Adipocyte (in vitro differentiated cells): ENCODE results near the gene SERINC5.
"Not testable (repeated sequence)": the region's sequence is repeated elsewhere in the genome, so short reads cannot be mapped to it uniquely, and the experiment has no call there.

Source experiments
- DNase-seq: peaks from one replicate; pipeline ENCODE4 v3.0.0-alpha.2; 2015; ENCODE audit warnings: low read depth
- H3K27me3 ChIP-seq: replicated peaks from 2 replicates; pipeline ENCODE4 v1.7.0; 2013; ENCODE audit warnings: mild to moderate bottlenecking, low read length, moderate library complexity; ENCODE audit not compliant: control insufficient read depth, insufficient read depth
- H3K36me3 ChIP-seq: 2 replicates; pipeline ENCODE4 v1.7.0; 2013; ENCODE audit warnings: low read length, mild to moderate bottlenecking, moderate library complexity; ENCODE audit not compliant: control insufficient read depth, insufficient read depth, severe bottlenecking
- H3K4me1 ChIP-seq: 2 replicates; pipeline ENCODE4 v1.7.0; 2013; ENCODE audit warnings: mild to moderate bottlenecking, low read length, moderate library complexity; ENCODE audit not compliant: control insufficient read depth, insufficient read depth
- H3K4me3 ChIP-seq: 2 replicates; pipeline ENCODE4 v1.7.0; 2013; ENCODE audit warnings: mild to moderate bottlenecking, low read length, moderate library complexity
- H3K9ac ChIP-seq: 2 replicates; pipeline ENCODE4 v1.7.0; 2013; ENCODE audit warnings: mild to moderate bottlenecking, low read length, moderate library complexity
- H3K9me3 ChIP-seq: 2 replicates; pipeline ENCODE4 v1.7.0; 2013; ENCODE audit warnings: mild to moderate bottlenecking, low read length, moderate library complexity; ENCODE audit not compliant: control insufficient read depth

Gene SERINC5

GRCh38 chr5:80193401-80193800 is 62.4 kb downstream of the SERINC5 start:
- Histone ChIP-seq H3K9me3 (no peaks in the 10 kb centered on the region), H3K4me1 (peaks cover 24% of the 10 kb centered on the region), H3K36me3 (no peaks in the 10 kb centered on the region), H3K27me3 (no peaks in the 10 kb centered on the region), H3K4me3 (peak overlapping the region; percentile 18), H3K9ac (no peak overlapping the region)
- no peak for DNase-seq

DNA sequence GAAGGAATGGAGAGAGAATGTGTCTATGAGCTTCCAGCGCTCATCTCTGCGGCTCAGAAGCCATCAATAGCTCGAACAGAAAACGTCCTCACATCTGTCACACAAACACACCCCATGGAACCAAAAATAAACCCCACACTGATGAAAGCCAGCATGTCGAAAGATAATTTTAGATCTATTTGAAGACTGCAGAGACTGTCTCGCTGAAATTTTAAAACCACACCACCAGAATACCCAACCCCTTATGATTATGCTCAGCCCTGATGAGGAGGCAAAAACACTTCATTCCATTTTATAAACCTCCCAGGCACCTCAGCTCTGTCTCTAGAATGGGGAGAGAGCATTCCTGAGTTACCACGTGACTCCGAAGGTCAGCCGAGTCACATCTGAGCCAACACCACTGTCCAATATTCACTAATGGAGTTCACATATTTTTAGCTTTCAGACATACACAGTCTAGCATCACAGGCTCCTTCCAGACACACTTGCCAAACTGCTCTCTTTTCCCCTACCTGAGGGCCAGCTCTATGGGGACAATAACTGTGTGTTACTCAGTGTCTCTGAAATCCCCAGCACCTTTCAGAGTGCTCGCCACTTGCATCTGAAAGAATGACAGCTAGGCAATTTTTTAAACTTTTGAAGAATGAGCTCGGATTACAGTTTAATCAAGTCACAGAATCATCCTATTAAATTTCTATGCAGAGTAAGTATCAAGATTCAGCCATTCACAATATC is 63.2 kb downstream of the SERINC5 start:
- H3K27me3 ChIP-seq, result no peaks in the 10 kb centered on the region
- no peak overlapping the region for H3K9ac ChIP-seq
- peak overlapping the region; percentile 18 for H3K4me3 ChIP-seq
- DNase-seq, result peak; percentile 17
- no peaks in the 10 kb centered on the region for H3K9me3 ChIP-seq
- no peaks in the 10 kb centered on the region for H3K36me3 ChIP-seq
- peaks cover 24% of the 10 kb centered on the region for H3K4me1 ChIP-seq

GRCh38 chr5:80191991-80192398 is 63.9 kb downstream of the SERINC5 start:
- Histone ChIP-seq H3K4me1 (peaks cover 28% of the 10 kb centered on the region), H3K27me3 (no peaks in the 10 kb centered on the region)
- no peak for DNase-seq

GRCh38 chr5:80191397-80191796 is 64.5 kb downstream of the SERINC5 start:
- Histone ChIP-seq H3K4me1 (peaks cover 33% of the 10 kb centered on the region), H3K9me3 (no peaks in the 10 kb centered on the region), H3K9ac (no peak overlapping the region), H3K36me3 (no peaks in the 10 kb centered on the region), H3K4me3 (no peak overlapping the region), H3K27me3 (no peaks in the 10 kb centered on the region)
- no peak for DNase-seq

More at GRCh38 chr5:80191991-80192398, 63.9 kb downstream of the SERINC5 start:
- H3K4me3 ChIP-seq, result no peak overlapping the region
- no peaks in the 10 kb centered on the region for H3K9me3 ChIP-seq
- no peaks in the 10 kb centered on the region for H3K36me3 ChIP-seq
- no peak overlapping the region for H3K9ac ChIP-seq

DNA sequence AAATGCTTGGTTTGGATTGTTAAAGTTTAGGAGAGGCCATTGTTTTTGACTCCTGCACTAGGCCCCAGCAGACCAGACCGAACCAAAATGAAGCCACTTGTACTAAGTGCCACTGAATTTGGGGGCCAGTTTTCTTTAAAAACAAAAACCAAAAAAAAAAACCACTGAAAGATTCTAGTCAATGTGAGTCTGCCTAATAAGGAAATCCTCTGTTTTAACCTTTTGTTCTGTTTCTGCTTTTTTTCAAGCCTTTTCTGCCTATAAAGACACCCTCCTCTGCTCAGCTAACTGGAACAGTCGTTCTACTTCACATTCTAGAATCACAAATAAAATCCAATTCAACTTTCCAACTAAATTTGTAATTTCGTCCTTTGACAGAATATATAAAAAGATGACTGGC is 64.9 kb downstream of the SERINC5 start:
- no peak overlapping the region for H3K9ac ChIP-seq
- H3K36me3 ChIP-seq, result no peaks in the 10 kb centered on the region
- no peak for DNase-seq
- no peak overlapping the region for H3K4me3 ChIP-seq
- no peaks in the 10 kb centered on the region for H3K9me3 ChIP-seq
- peaks cover 34% of the 10 kb centered on the region for H3K4me1 ChIP-seq
- no peaks in the 10 kb centered on the region for H3K27me3 ChIP-seq

DNA sequence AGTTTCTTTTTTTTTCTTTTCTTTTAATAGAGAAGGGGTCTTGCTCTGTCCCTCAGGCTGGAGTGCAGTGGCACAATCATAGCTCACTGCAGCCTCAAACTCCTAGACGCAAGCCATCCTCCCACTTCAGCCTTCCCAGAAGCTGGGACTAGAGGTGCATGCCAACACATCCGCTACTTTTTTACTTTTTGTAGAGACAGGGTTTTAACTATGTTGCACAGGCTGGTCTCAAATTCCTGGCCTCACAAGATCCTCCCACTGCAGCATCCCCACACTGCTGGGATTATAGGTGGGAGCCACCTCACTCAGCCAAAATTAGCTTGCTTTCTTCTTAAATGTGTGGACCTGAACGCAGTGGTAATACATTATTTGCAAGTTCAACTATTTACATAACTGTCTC is 66.1 kb downstream of the SERINC5 start:
- no peak overlapping the region for H3K4me3 ChIP-seq
- no peak for DNase-seq
- no peaks in the 10 kb centered on the region for H3K27me3 ChIP-seq
- no peak overlapping the region for H3K9ac ChIP-seq
- H3K9me3 ChIP-seq, result no peaks in the 10 kb centered on the region
- H3K4me1 ChIP-seq, result peaks cover 34% of the 10 kb centered on the region
- H3K36me3 ChIP-seq, result no peaks in the 10 kb centered on the region

DNA sequence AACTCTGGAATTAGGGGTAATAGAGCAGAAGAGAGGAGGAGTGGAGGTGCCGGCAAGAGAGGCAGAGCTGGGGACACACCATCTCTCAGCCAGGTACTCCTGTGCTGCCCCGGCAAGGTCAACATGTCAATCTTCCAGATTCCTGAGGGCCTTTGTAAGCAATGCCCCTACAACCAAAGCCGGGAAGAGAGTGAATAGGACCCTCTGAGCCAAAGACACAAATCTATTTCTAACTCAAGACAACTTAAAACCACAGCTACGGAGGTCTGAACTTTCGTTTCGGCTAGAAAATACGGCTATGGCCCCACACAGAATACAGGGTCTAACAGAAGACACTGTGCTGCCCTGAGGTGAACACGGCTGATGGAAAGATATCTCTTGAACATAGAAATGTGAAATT is 66.6 kb downstream of the SERINC5 start:
- no peaks in the 10 kb centered on the region for H3K36me3 ChIP-seq
- H3K9ac ChIP-seq, result no peak overlapping the region
- H3K9me3 ChIP-seq, result no peaks in the 10 kb centered on the region
- H3K27me3 ChIP-seq, result no peaks in the 10 kb centered on the region
- H3K4me1 ChIP-seq, result peaks cover 34% of the 10 kb centered on the region
- no peak for DNase-seq
- no peak overlapping the region for H3K4me3 ChIP-seq

- DNase-seq, result no peak
- Histone ChIP-seq H3K4me1 (peaks cover 20% of the 10 kb centered on the region), H3K9me3 (no peaks in the 10 kb centered on the region), H3K36me3 (no peaks in the 10 kb centered on the region), H3K9ac (no peak overlapping the region), H3K4me3 (no peak overlapping the region), H3K27me3 (no peaks in the 10 kb centered on the region)
Measured at GRCh38 chr5:80187421-80188090, 68.3 kb downstream of the SERINC5 start.

DNA sequence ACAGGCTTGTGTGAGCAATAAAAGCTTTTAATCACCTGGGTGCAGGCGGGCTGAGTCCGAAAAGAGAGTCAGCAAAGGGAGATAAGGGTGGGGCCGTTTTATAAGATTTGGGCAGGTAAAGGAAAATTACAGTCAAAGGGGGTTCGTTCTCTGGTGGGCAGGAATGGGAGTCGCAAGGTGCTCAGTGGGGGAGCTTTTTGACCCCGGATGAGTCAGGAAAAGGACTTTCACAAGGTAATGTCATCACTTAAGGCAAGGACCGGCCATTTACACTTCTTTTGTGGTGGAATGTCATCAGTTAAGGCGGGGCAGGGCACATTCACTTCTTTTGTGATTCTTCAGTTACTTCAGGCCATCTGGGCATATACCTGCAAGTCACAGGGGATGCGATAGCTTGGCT is 70.3 kb downstream of the SERINC5 start:
- not testable (repeated sequence) for H3K27me3 ChIP-seq, H3K4me1 ChIP-seq, DNase-seq, H3K4me3 ChIP-seq, H3K9me3 ChIP-seq, H3K9ac ChIP-seq, H3K36me3 ChIP-seq

- no peak overlapping the region for H3K9ac ChIP-seq
- H3K4me3 ChIP-seq, result no peak overlapping the region
- no peaks in the 10 kb centered on the region for H3K36me3 ChIP-seq
- H3K27me3 ChIP-seq, result no peaks in the 10 kb centered on the region
- peaks cover 9% of the 10 kb centered on the region for H3K4me1 ChIP-seq
- H3K9me3 ChIP-seq, result no peaks in the 10 kb centered on the region
- no peak for DNase-seq
Measured at GRCh38 chr5:80185095-80185494, 70.8 kb downstream of the SERINC5 start.

DNA sequence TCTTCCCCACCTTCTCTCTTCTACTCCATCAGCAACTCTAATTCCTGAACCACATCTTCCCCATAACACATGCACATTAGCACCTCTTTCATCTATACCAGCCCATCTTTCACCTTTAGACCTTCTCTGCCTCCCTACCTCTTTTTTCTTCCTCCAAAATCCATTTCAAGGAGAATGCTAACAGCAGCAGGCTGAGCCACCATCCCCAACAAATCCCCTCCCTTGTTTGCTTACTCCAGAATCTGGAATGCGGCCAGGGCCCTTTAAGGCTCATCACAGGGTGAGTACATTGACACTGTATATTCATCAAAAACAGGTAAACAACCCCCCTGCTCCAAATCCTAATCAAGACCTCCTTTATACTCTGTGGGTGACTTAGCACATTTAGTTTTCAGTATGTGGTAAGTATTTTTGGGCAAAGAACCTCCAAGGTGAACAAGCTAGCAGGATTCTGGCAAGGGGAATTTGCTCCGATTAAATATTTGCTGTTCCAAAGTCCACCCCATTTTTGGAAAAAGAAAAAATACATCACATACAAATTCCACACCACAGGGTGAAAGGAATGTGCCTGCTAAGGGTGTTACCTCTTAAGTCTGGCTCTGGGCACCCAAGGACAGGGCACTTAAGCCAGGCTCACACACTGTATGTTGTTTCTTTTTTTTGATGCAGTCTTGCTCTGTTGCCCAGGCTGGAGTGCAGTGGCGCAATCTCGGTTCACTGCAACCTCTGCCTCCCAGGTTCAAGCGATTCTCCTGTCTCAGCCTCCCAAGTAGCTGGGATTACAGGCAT is 71.4 kb downstream of the SERINC5 start:
- Histone ChIP-seq H3K36me3 (no peaks in the 10 kb centered on the region), H3K9me3 (no peaks in the 10 kb centered on the region), H3K4me1 (peaks cover 9% of the 10 kb centered on the region), H3K27me3 (no peaks in the 10 kb centered on the region), H3K4me3 (no peak overlapping the region), H3K9ac (no peak overlapping the region)
- DNase-seq, result no peak
